ENCODE results near the gene PIAS2.

Gene PIAS2

GRCh38 chr18:46915800-46916550 is 1.3 kb downstream of the PIAS2 start:
- Histone ChIP-seq H3K36me3 (peaks cover 0 to 20% (median 10%) of the 10 kb centered on the region in 11 experiments; a peak in 10 of 22 replicates), H3K9me3 (replicated peaks in 1 of 11) (peaks cover 0 to 16% (median 12%) of the 10 kb centered on the region in 11 experiments; a peak in 13 of 22 replicates), H3K4me3 (peak overlapping the region; percentile 73 to 89 (median 84)), H3K4me2 (peak overlapping the region; percentile 81 to 97 (median 92)), H3K9ac (peak overlapping the region; percentile 92 to 97 (median 95)), H4K20me1 (peaks cover 8 to 58% (median 43%) of the 10 kb centered on the region in 11 experiments; a peak in 19 of 22 replicates), H3K27ac (peak overlapping the region; percentile 91 to 97 (median 95); a peak in 21 of 22 replicates), H3K4me1 (peaks cover 37 to 47% (median 42%) of the 10 kb centered on the region in 10 experiments), H3K27me3 (no peaks in the 10 kb centered on the region)
- TF ChIP-seq Cebpa-rat (IDR thresholded peaks at IDR 0.05): no peak

DNA sequence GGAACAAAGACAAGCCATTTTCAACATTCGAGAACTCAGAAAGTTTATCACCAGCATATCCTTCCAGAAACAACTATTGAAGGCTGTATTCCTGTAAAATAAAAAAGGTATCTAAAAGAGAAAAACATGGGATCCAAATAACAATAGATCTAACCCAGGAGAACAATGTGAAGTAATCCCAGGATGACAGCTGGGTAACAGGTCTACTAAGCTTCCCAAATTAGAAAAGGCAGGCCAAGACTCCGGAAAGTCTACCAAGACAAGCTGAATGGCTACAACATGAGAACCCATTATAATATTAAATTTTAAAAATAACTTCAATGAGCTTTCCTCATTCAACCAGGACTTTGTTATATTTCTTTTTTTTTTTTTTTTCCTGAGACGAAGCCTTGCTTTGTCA is 6.5 kb downstream of the PIAS2 start:
- peaks cover 23 to 28% (median 25%) of the 10 kb centered on the region in 10 experiments for H3K4me1 ChIP-seq
- no peak overlapping the region for H3K4me2 ChIP-seq
- H3K36me3 ChIP-seq: peaks cover 28 to 71% (median 56%) of the 10 kb centered on the region in 11 experiments
- no peak overlapping the region for H3K27ac ChIP-seq
- no peak overlapping the region for H3K9ac ChIP-seq
- peaks cover 30 to 63% (median 55%) of the 10 kb centered on the region in 11 experiments; a peak in 21 of 22 replicates for H3K9me3 ChIP-seq (replicated peaks in 1 of 11)
- no peak for TF ChIP-seq Cebpa-rat (IDR thresholded peaks at IDR 0.05)
- no peaks in the 10 kb centered on the region for H3K27me3 ChIP-seq
- H3K4me3 ChIP-seq: no peak overlapping the region
- H4K20me1 ChIP-seq: peaks cover 8 to 96% (median 53%) of the 10 kb centered on the region in 11 experiments; a peak in 19 of 22 replicates

- H3K36me3 ChIP-seq: peaks cover 28 to 77% (median 59%) of the 10 kb centered on the region in 11 experiments
- no peak overlapping the region for H3K4me3 ChIP-seq
- H3K27me3 ChIP-seq: no peaks in the 10 kb centered on the region
- peaks cover 10 to 15% (median 11%) of the 10 kb centered on the region in 10 experiments; a peak in 19 of 20 replicates for H3K4me1 ChIP-seq
- peaks cover 32 to 77% (median 67%) of the 10 kb centered on the region in 11 experiments; a peak in 21 of 22 replicates for H3K9me3 ChIP-seq (replicated peaks in 1 of 11)
- no peak overlapping the region for H3K9ac ChIP-seq
- no peak for TF ChIP-seq Cebpa-rat (IDR thresholded peaks at IDR 0.05)
- peaks cover 7 to 82% (median 47%) of the 10 kb centered on the region in 11 experiments; a peak in 16 of 22 replicates for H4K20me1 ChIP-seq
- H3K4me2 ChIP-seq: no peak overlapping the region
- H3K27ac ChIP-seq: no peak overlapping the region
These were observed 7.8 kb downstream of the PIAS2 start for GRCh38 chr18:46909497-46909896.

DNA sequence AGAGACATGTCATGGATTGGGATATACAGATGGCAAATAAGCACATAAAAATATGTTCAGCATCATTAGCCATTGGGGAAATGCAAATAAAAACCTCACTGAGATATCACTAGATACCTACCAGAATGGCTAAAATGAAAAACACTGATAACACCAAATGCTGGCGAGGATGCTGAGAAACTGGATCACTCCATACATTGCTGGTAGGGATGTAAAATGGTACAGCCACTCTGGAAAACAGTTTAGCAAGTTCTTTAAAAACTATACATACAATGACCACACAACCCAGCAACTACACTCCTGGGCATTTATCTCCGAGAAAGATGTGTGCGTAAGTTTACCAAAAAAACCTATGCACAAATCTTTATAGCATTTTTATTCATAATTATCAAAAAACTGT is 13.9 kb downstream of the PIAS2 start:
- peaks cover 7 to 16% (median 12%) of the 10 kb centered on the region in 10 experiments; a peak in 15 of 20 replicates for H3K4me1 ChIP-seq
- no peaks in the 10 kb centered on the region for H3K27me3 ChIP-seq
- H3K36me3 ChIP-seq: peaks cover 58 to 86% (median 75%) of the 10 kb centered on the region in 11 experiments
- no peak overlapping the region for H3K27ac ChIP-seq
- H3K4me3 ChIP-seq: no peak overlapping the region
- no peak overlapping the region for H3K4me2 ChIP-seq
- TF ChIP-seq Cebpa-rat (IDR thresholded peaks at IDR 0.05): no peak
- H4K20me1 ChIP-seq: peaks cover 0 to 52% (median 13%) of the 10 kb centered on the region in 11 experiments; a peak in 11 of 22 replicates
- peaks cover 27 to 78% (median 71%) of the 10 kb centered on the region in 11 experiments; a peak in 21 of 22 replicates for H3K9me3 ChIP-seq (replicated peaks in 1 of 11)
- no peak overlapping the region for H3K9ac ChIP-seq

GRCh38 chr18:46899274-46899948 is 17.9 kb downstream of the PIAS2 start:
- no peak for TF ChIP-seq Cebpa-rat (IDR thresholded peaks at IDR 0.05)
- Histone ChIP-seq H3K4me1 (peaks cover 22 to 38% (median 34%) of the 10 kb centered on the region in 10 experiments), H4K20me1 (peaks cover 0 to 52% (median 13%) of the 10 kb centered on the region in 11 experiments; a peak in 12 of 22 replicates), H3K27me3 (no peaks in the 10 kb centered on the region), H3K9me3 (replicated peaks in 1 of 11) (peaks cover 0 to 54% (median 47%) of the 10 kb centered on the region in 11 experiments; a peak in 20 of 22 replicates), H3K4me3 (no peak overlapping the region), H3K4me2 (peak overlapping the region in 9 of 11 experiments; percentile 8 to 61 (median 34); a peak in 16 of 22 replicates), H3K9ac (0 out of 22 replicates have a peak overlapping the region, but pooled peaks of 2 of the 11 experiments have one; percentile 20 to 34), H3K36me3 (peaks cover 53 to 76% (median 67%) of the 10 kb centered on the region in 11 experiments), H3K27ac (peak overlapping the region in 2 of 11 experiments; percentile 31 to 38; a peak in 2 of 22 replicates)

DNA sequence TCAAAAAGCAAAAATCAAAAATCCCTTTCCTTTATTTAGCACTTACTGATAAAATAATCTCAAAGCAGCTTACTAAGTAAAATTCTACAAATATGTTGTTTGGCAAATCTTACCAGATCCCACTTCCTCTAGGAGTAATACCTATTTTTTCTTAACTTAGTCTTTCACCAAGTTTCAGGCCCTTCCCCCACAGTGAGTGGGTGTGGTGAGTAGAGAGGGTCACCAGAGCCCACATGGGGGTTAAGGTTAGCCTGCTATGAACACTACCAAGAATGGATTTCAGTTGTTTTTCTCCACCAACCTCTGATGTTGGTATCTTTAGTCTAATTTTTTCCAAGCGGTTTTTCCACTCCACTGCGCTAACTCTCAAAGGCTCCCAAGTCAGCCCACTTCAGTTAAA is 23.2 kb downstream of the PIAS2 start:
- Histone ChIP-seq H3K9ac (no peak overlapping the region), H3K4me2 (peak overlapping the region in 3 of 11 experiments; percentile 6 to 27 (median 13); a peak in 1 of 22 replicates)

GRCh38 chr18:46893360-46893759 is 23.9 kb downstream of the PIAS2 start:
- TF ChIP-seq Cebpa-rat (IDR thresholded peaks at IDR 0.05): no peak
- H3K27ac ChIP-seq: no peak overlapping the region
- H3K27me3 ChIP-seq: no peaks in the 10 kb centered on the region
- peaks cover 44 to 69% (median 56%) of the 10 kb centered on the region in 11 experiments for H3K36me3 ChIP-seq
- H3K4me2 ChIP-seq: peak overlapping the region in 3 of 11 experiments; percentile 6 to 46 (median 9); a peak in 2 of 22 replicates
- no peak overlapping the region for H3K9ac ChIP-seq
- H4K20me1 ChIP-seq: peaks cover 0 to 61% (median 23%) of the 10 kb centered on the region in 11 experiments; a peak in 13 of 22 replicates
- peaks cover 15 to 50% (median 39%) of the 10 kb centered on the region in 10 experiments for H3K4me1 ChIP-seq
- H3K4me3 ChIP-seq: no peak overlapping the region
- H3K9me3 ChIP-seq (replicated peaks in 1 of 11): peaks cover 25 to 52% (median 49%) of the 10 kb centered on the region in 11 experiments

More for the DNA sequence above, 23.2 kb downstream of the PIAS2 start:
- Histone ChIP-seq H3K27me3 (no peaks in the 10 kb centered on the region), H3K4me1 (peaks cover 16 to 55% (median 42%) of the 10 kb centered on the region in 10 experiments), H4K20me1 (peaks cover 0 to 68% (median 26%) of the 10 kb centered on the region in 11 experiments; a peak in 13 of 22 replicates), H3K36me3 (peaks cover 36 to 66% (median 50%) of the 10 kb centered on the region in 11 experiments), H3K4me3 (no peak overlapping the region), H3K27ac (no peak overlapping the region), H3K9me3 (replicated peaks in 1 of 11) (peaks cover 17 to 44% (median 42%) of the 10 kb centered on the region in 11 experiments)
- TF ChIP-seq Cebpa-rat (IDR thresholded peaks at IDR 0.05): no peak

- H3K36me3 ChIP-seq: peaks cover 46 to 70% (median 59%) of the 10 kb centered on the region in 11 experiments
- no peak overlapping the region for H3K4me3 ChIP-seq
- H3K9me3 ChIP-seq (replicated peaks in 1 of 11): peaks cover 30 to 57% (median 55%) of the 10 kb centered on the region in 11 experiments
- peaks cover 0 to 56% (median 19%) of the 10 kb centered on the region in 11 experiments; a peak in 13 of 22 replicates for H4K20me1 ChIP-seq
- H3K27ac ChIP-seq: no peak overlapping the region
- H3K4me2 ChIP-seq: peak overlapping the region in 4 of 11 experiments; percentile 6 to 46 (median 16); a peak in 3 of 22 replicates
- no peaks in the 10 kb centered on the region for H3K27me3 ChIP-seq
- H3K4me1 ChIP-seq: peaks cover 11 to 45% (median 36%) of the 10 kb centered on the region in 10 experiments
- H3K9ac ChIP-seq: no peak overlapping the region
- TF ChIP-seq Cebpa-rat (IDR thresholded peaks at IDR 0.05): no peak
These were observed 24.5 kb downstream of the PIAS2 start for GRCh38 chr18:46892842-46893241.

Measured in BLaER1 treated with 17β-estradiol and CSF1 and Interleukin-3, amounts not matched to agents 10 nM and 100 nM (cell line).